HepG2 (cell line): ENCODE data around the gene NR1I2. TPM values are rescaled to one million over a fixed set of nuclear protein-coding genes. Genes with fewer than 3 reads are reported as not detected.
A peak's percentile ranks its signal among the peaks of the same experiment; 100 is the strongest.

Source experiments
- CHCHD3 ChIP-seq: sonication (generic); formaldehyde crosslinking; IDR thresholded peaks from 2 replicates; pipeline ENCODE4 v1.8.0; 2022; ENCODE audit warnings: mild to moderate bottlenecking, missing genetic modification reagents, moderate library complexity
- EEA1 ChIP-seq: sonication (generic); formaldehyde crosslinking; IDR thresholded peaks from 2 replicates; pipeline ENCODE4 v1.5.1; 2020; ENCODE audit warnings: mild to moderate bottlenecking, missing genetic modification reagents, borderline replicate concordance
- GABPA ChIP-seq, 2 experiments: IDR thresholded peaks; 2 replicates each; pipeline ENCODE4 v1.6.1; 2011 to 2016; ENCODE audit warnings: low read depth in 2 of 2, low read length in 1 of 2, missing biosample characterization in 1 of 2, missing genetic modification characterization in 1 of 2
- HDAC6 ChIP-seq: fragments of 200-600 bp; sonication (generic); IDR thresholded peaks from 2 replicates; pipeline ENCODE4 v1.7.0; 2017; ENCODE audit warnings: mild to moderate bottlenecking, antibody characterized with exemption, low read length, low read depth
- IKZF1 ChIP-seq: fragments of 450-650 bp; IDR thresholded peaks from 2 replicates; pipeline ENCODE4 v1.7.1; 2016
- IKZF5 ChIP-seq: IDR thresholded peaks from 2 replicates; pipeline ENCODE4 v1.6.1; 2018; ENCODE audit warnings: missing genetic modification reagents, mild to moderate bottlenecking, missing compliant biosample characterization
- KDM4B ChIP-seq: sonication (generic); formaldehyde crosslinking; IDR thresholded peaks from 2 replicates; pipeline ENCODE4 v1.4.0; 2020; ENCODE audit warnings: missing genetic modification reagents
- RARA ChIP-seq: IDR thresholded peaks from 2 replicates; pipeline ENCODE4 v1.6.1; 2016; ENCODE audit warnings: missing genetic modification reagents, missing compliant biosample characterization
- ZNF142 ChIP-seq: sonication (generic); formaldehyde crosslinking; IDR thresholded peaks from 2 replicates; pipeline ENCODE4 v1.4.0; 2020; ENCODE audit warnings: missing genetic modification reagents
- ZNF430 ChIP-seq: sonication (generic); formaldehyde crosslinking; IDR thresholded peaks from 2 replicates; pipeline ENCODE4 v1.9.0; 2021; ENCODE audit warnings: mild to moderate bottlenecking, missing genetic modification reagents
- ZNF484 ChIP-seq: sonication (generic); formaldehyde crosslinking; IDR thresholded peaks from 2 replicates; pipeline ENCODE4 v1.5.1; 2020; ENCODE audit warnings: mild to moderate bottlenecking, low read depth, missing genetic modification reagents, borderline replicate concordance
- ZNF510 ChIP-seq: sonication (generic); formaldehyde crosslinking; IDR thresholded peaks from 2 replicates; pipeline ENCODE4 v1.4.0; 2020; ENCODE audit warnings: low read depth, mild to moderate bottlenecking, missing genetic modification reagents
- ZNF562 ChIP-seq: sonication (generic); formaldehyde crosslinking; IDR thresholded peaks from 2 replicates; pipeline ENCODE4 v1.8.0; 2022; ENCODE audit warnings: missing genetic modification reagents, borderline replicate concordance
- ZNF770 ChIP-seq: sonication (generic); formaldehyde crosslinking; IDR thresholded peaks from 2 replicates; pipeline ENCODE4 v1.5.0; 2020; ENCODE audit warnings: mild to moderate bottlenecking, missing genetic modification reagents
- ZSCAN21 ChIP-seq: sonication (generic); formaldehyde crosslinking; IDR thresholded peaks from 2 replicates; pipeline ENCODE4 v1.8.0; 2022; ENCODE audit warnings: mild to moderate bottlenecking, missing genetic modification reagents, moderate library complexity, borderline replicate concordance
- ZSCAN5A ChIP-seq: sonication (generic); formaldehyde crosslinking; IDR thresholded peaks from 2 replicates; pipeline ENCODE4 v1.8.0; 2022; ENCODE audit warnings: mild to moderate bottlenecking, missing genetic modification reagents, borderline replicate concordance
- polyA plus RNA-seq, 8 experiments: library from polyadenylated mRNA; depleted of rRNA in 3 of 8; stranded (reverse) in 7 of 8; unstranded in 1 of 8; fragments of >200 nt; fragmentation: Illumina TruSeq in 4 of 8; extraction: Trizol in 4 of 8; gene quantifications; 2 replicates each; pipeline versions ENCODE4 v1.2.1 to v1.2.3, GENCODE V29; 2011 to 2016; ENCODE audit warnings: low read depth in 4 of 8, missing spikeins in 1 of 8, mixed read lengths in 1 of 8; ENCODE audit not compliant: insufficient read depth in 1 of 8
- total RNA-seq, 5 experiments: library from RNA; depleted of rRNA; stranded (reverse); fragments of >200 nt; fragmentation: Illumina TruSeq; extraction: Trizol; gene quantifications; 2 replicates each; pipeline ENCODE4 v1.2.3, GENCODE V29; 2016; ENCODE audit warnings: low read depth in 1 of 5

Gene NR1I2
- total and polyA plus RNA-seq, 2 of the 13 experiments (the other 11 are each of a cell fraction or from before 2014, with no cell fraction given), result 8.8 to 13.4 TPM

- TF ChIP-seq IKZF5 (CRISPR knock-in tag) (peak; percentile 75; the same call in 1 of the 2 replicates), ZNF484 (CRISPR knock-in tag) (no peak), HDAC6 (no peak), ZNF510 (no peak), KDM4B (0 out of 2 replicates have a peak, but pooled peaks have one; percentile 60), ZSCAN5A (CRISPR knock-in tag) (no peak), EEA1 (CRISPR knock-in tag) (no peak), RARA (peak; percentile 69), ZNF770 (CRISPR knock-in tag) (peak; percentile 85), IKZF1 (no peak), ZSCAN21 (CRISPR knock-in tag) (peak; percentile 40; the same call in 1 of the 2 replicates), ZNF430 (CRISPR knock-in tag) (peak; percentile 24; the same call in 1 of the 2 replicates), ZNF142 (no peak), CHCHD3 (CRISPR knock-in tag) (no peak), ZNF562 (CRISPR knock-in tag) (no peak), GABPA (IDR thresholded peaks at IDR 0.05; ENCODE audit: low read depth, low read length) (no peak), GABPA (CRISPR knock-in tag; IDR thresholded peaks at IDR 0.05; ENCODE audit: low read depth) (peak; percentile 49)
Observed at GRCh38 chr3:119825820-119826219, 43.9 kb downstream of the NR1I2 start (continued).
